NT2/D1 (cell line): Measurements from ENCODE around the gene FKBP10.

ENCODE experiments used
- SUZ12 ChIP-seq: IDR thresholded peaks from 2 replicates; pipeline ENCODE4 v1.6.1; 2011; ENCODE audit not compliant: insufficient read length, insufficient read depth; ENCODE audit errors: extremely low read depth
- YY1 ChIP-seq: IDR thresholded peaks from 2 replicates; pipeline ENCODE4 v1.6.1; 2011; ENCODE audit not compliant: insufficient read length, insufficient read depth
- ZNF274 ChIP-seq: IDR thresholded peaks from 2 replicates; pipeline ENCODE4 v1.6.1; 2011; ENCODE audit warnings: mild to moderate bottlenecking, low read depth, low read length

GRCh38 chr17:41812381-41813151 lies at the start of gene FKBP10:
- TF ChIP-seq ZNF274 (no peak), YY1 (no peak), SUZ12 (no peak)
